ENCODE results near the gene MED13.
A peak's percentile ranks its signal among the peaks of the same experiment; 100 is the strongest.
"Not testable (repeated sequence)": the region's sequence is repeated elsewhere in the genome, so short reads cannot be mapped to it uniquely, and the experiment has no call there.

Gene MED13

DNA sequence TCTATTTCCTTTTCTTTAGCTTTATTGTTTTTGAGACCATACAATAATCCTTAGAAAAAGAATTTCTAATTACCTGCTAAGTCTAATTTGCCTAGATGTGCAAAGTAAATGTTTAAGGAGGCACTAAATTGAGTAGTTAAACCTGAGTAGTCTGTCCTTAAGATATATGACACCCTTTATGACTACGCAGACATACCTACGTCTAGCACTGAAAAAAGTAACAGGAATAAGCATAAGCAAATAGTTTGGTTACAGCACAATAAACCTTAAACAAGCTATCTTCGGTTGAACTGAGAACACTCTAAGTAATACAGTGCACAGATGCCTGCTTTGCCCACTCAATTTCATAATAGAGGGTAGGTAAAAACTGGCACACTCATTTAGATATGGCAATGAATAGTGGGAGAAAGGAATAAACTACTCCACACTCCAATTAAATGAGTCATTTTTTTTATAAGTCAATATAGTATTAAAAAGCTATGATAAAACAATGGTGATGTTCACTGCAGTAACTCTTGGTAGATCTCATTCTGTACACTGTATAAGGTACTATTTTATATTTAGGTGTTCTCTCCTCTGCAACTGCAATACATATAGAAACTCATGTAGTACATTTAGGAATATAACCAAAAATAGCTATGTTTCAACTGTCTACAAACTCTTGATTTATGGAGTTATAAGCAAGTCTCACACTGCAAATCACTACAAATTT, 117.6 kb downstream of the MED13 start:
- Mint-ChIP-seq H3K4me1 (peaks cover 11% of the 10 kb centered on the region), H3K4me3 (no peak overlapping the region), H3K27me3 (no peaks in the 10 kb centered on the region), H3K27ac (no peak overlapping the region), H3K9me3 (no peaks in the 10 kb centered on the region)
- no peak for DNase-seq
- no peak for ATAC-seq

DNA sequence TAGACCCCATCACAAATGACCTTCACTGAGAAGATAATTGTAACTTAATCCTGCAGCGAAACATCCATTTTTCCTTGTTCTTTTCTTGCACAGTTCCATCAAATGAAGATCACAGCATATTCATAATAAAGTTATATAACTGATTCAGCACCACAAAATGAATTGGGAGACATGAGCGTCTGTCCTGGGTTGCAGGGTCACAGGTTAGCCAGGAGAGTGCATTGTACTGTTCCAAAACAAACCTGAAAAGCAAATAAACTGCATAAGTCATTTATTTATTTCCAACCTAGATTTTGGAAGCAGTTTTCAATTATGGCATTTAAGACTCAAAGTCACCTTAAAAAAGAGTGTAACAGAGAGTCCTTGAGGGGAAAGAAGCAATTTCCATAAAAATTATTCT, 118.7 kb downstream of the MED13 start:
- Mint-ChIP-seq H3K4me3 (no peak overlapping the region), H3K27me3 (no peaks in the 10 kb centered on the region), H3K4me1 (peaks cover 11% of the 10 kb centered on the region), H3K27ac (no peak overlapping the region), H3K9me3 (no peaks in the 10 kb centered on the region)
- no peak for ATAC-seq
- DNase-seq: no peak

DNA sequence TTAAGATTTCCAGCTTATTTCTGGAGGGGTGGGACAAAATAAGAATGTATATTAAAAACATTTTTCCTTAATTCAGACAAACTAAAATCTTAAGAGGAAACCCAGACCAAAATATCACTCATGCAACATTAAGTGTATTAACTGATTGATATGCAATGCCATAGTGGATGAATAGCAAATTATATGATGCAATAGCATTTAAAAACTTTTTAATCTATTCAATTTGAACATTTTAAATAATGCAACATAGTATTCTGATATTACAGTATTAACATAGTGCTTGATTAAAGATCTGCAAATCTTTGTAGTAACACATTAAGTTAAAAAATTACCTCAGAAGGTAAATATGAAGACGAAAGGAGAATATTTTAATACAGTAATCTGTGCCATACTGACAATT, 122.0 kb downstream of the MED13 start:
- Mint-ChIP-seq H3K9me3 (no peaks in the 10 kb centered on the region), H3K27ac (no peak overlapping the region), H3K4me1 (peaks cover 11% of the 10 kb centered on the region), H3K27me3 (no peaks in the 10 kb centered on the region), H3K4me3 (no peak overlapping the region)
- ATAC-seq (no peak), DNase-seq (no peak)

DNA sequence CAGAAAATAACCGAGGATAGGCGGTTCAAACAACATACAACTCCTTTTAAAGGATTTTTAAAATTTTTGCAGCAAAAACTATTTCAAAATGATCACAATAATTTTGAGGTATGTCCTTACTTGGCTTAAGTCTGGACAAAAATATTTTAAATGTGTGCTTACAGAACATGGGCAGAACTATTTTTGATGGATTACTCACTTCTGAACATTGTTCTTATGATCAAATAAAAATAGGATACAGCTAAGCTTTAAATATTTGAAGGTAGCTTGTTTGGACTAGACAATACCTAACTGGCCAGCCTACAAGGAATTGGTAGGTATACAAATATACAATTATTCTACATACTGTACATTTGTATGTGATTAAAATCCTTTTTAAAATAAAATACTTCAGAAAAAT, 123.0 kb downstream of the MED13 start:
- Mint-ChIP-seq H3K4me1 (peaks cover 11% of the 10 kb centered on the region), H3K4me3 (no peak overlapping the region), H3K9me3 (no peaks in the 10 kb centered on the region), H3K27me3 (no peaks in the 10 kb centered on the region), H3K27ac (no peak overlapping the region)
- ATAC-seq (no peak), DNase-seq (no peak)

DNA sequence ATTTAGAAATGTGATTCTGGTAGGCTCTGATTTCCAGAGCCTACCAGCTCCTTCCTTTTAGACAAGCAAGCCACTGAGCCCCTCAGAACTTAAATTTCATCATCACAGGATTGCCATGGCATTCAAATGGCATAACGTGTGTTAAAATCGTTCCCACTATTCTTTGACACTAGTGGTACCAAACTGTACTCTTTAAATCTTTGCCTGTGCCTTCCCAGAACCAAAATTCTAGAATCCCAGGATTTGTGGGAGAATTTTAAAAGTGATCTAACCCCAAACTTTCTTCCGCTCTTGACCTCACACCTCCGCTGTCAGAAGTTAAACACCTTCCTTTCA, 137.0 kb downstream of the MED13 start:
- Mint-ChIP-seq H3K27me3 (no peaks in the 10 kb centered on the region), H3K4me3 (peak overlapping the region; percentile 91 to 94), H3K27ac (peak overlapping the region; percentile 7 to 80), H3K9me3 (no peaks in the 10 kb centered on the region), H3K4me1 (peaks cover 26% of the 10 kb centered on the region)
- ATAC-seq (no peak), DNase-seq (no peak)

DNA sequence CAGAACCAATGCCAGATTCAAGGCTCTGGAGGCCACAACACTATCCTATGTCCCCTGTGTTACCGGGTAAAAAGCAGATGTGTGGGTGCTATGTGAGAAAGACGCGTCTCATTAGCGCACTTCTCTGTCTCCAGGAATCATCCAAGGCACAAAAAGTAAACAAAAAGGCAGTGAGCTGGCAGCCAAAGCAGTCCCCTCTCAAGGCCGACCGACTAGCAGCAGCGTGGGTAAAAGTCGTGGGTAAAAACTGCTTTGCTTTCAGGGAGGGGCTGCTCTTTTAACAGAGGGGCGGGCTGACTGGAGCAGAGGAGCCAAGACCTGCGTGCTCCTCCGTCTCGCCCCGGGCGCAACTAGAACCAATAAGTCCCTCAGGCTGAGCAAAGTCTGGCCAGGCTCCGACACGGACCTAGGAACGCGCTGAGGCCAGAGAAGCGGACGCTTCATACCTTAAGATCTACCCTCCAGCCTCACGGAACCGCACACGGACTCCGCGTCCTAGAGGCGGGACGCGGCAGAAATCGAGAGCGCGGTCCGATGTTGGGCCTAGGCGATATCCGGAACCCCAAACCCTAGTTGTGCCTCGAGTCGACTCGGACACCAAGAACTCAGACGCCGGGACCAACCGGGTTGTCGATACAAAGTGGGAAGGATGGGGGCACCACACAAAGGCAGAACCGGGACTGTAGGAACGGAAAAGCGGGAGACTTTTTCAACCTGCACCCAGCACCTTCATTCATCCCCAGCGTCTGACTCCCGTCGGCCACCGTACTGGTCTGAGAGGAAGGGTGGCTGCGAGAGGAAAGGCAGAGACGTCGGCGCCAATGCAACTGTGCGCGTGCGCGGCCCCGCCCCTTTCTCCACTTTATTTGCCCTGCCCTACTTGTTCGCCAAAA, 137.6 kb downstream of the MED13 start, which contains the start of gene INTS2:
TSS of gene INTS2 (minus strand) at position 775 of the 893 bp plus-strand sequence. CDS start 1,338 bp downstream, outside the sequence.
- Mint-ChIP-seq H3K27me3 (no peaks in the 10 kb centered on the region), H3K4me3 (peak within 1 kb of the TSS; percentile 91 to 94), H3K4me1 (peaks cover 26% of the 10 kb centered on the region), H3K27ac (peak within 1 kb of the TSS; percentile 86 to 97), H3K9me3 (no peaks in the 10 kb centered on the region)
- ATAC-seq (peak; percentile 96), DNase-seq (peak; percentile 90 to 95)

DNA sequence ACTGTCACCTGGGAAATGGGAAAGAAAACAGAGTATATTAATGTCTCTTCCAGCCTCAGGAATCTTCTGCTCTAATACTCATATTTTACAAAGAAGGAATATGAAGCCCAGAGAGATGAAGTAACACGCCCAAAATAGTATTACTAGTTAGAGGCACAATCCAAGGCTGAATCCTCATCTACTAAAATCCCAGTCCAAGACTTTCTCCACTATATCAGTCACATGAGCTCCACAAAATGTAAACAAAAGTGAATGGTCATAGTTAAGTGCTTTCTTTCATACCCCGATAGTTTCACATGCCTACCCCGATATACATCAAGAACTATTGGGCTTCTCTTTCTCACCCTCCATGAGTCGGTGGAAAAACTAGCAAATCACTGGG, 138.3 kb downstream of the MED13 start:
- H3K27ac Mint-ChIP-seq: peak overlapping the region; percentile 86 to 97
- H3K27me3 Mint-ChIP-seq: no peaks in the 10 kb centered on the region
- H3K4me3 Mint-ChIP-seq: peak overlapping the region; percentile 91 to 94
- DNase-seq (no peak), ATAC-seq (no peak)
- peaks cover 26% of the 10 kb centered on the region for H3K4me1 Mint-ChIP-seq
- no peaks in the 10 kb centered on the region for H3K9me3 Mint-ChIP-seq

DNA sequence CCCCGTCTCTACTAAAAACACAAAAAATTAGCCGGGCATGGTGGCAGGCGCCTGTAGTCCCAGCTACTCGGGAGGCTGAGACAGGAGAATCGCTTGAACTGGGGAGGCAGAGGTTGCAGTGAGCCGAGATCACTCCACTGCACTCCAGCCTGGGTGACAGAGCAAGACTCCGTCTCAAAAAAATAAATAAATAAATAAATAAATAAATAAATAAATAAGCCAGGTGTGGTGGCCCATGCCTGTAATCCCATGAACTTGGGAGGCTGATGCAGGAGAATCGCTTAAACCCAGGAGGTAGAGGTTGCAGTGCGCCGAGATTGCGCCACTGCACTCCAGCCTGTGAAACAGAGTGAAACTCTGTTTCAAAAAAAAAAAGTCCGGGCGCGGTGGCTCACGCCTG, 149.9 kb downstream of the MED13 start:
- H3K4me3 Mint-ChIP-seq, DNase-seq, H3K27me3 Mint-ChIP-seq, ATAC-seq, H3K9me3 Mint-ChIP-seq, H3K27ac Mint-ChIP-seq, H3K4me1 Mint-ChIP-seq: not testable (repeated sequence)

DNA sequence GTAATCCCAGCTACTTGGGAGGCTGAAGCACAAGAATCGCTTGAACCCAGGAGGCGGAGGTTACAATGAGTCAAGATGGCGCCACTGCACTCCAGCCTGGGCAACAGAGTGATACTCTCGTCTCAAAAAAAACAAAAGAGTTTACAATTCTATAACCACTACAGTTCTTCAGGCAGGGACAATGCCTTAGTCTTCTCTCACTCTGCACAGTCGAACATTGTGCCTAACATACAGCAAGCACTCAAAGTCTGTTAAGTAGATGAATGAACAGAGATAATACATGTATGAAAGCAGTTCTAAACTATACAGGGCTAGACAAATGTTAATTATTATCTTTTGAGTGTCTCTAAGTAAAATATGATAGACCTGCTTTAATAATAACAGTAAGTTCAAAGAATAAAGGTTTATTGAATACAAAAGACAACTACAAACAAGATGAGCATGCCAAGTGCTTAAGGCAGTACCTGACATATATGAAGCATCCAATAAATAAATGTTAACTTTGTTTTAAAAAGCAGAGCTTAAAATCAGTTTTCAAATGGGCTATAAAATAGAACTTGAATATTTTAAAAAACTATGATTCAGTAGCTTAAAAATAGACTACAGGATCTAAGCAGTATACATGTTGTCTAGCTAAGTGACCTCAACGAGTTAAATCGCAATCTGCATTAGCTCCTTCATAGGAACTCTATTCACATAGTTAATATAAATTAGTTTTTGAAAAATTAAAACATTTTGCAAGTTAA, 156.6 kb downstream of the MED13 start:
- Mint-ChIP-seq H3K27me3 (no peaks in the 10 kb centered on the region), H3K4me1 (no peaks in the 10 kb centered on the region), H3K9me3 (no peaks in the 10 kb centered on the region), H3K27ac (no peak overlapping the region), H3K4me3 (no peak overlapping the region)
- DNase-seq (no peak), ATAC-seq (no peak)

DNA sequence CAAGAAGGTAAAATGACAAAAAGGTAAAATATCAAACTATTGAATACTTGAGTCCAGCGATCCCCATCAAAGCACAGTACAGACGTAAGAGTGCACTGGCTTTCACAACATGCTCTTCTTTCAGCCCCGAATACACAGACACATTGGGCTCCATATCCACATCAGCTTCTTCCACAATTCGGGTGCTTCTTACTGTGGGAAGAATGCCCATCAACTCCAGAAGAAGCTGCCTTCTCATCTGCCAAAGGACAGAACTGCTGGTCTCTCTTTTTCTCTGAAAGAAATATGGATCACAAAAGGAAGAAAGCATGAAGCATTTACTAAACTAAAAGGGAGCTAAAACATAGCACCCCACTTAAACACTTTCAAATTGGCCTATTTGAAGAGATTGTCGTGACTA, 157.7 kb downstream of the MED13 start:
- DNase-seq (no peak), ATAC-seq (no peak)
- Mint-ChIP-seq H3K27me3 (no peaks in the 10 kb centered on the region), H3K4me3 (no peak overlapping the region), H3K27ac (no peak overlapping the region), H3K9me3 (no peaks in the 10 kb centered on the region), H3K4me1 (no peaks in the 10 kb centered on the region)

DNA sequence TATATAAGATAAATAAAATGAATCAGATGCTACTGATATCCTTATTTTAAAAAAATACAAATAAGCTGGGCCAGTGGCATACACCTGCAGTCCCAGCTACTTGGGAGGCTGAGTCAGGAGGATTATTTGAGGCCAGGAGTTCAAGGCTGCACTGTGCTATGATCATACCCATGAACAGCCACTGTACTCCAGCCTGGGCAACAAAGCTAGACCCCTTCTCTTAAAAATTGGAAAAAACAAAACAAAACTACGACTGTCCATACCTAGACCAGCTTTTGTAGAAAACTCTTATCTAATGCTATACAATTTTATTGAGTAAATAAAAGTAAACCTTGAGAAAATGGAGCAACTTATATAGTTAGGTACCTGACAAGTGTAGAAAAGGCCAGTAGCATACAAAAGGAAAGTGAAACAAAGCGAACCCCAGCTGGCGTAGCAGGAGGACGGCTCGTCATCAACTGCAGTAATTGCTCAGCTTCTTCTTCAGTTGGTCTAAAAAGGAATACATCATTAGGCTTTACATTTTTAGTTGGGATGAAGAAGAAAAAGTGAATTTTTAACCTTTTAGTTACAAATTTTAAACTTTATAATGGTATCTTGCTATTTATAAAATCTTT, 160.9 kb downstream of the MED13 start:
- no peaks in the 10 kb centered on the region for H3K9me3 Mint-ChIP-seq
- peak; percentile 57 for ATAC-seq
- H3K4me1 Mint-ChIP-seq: no peaks in the 10 kb centered on the region
- no peak overlapping the region for H3K4me3 Mint-ChIP-seq
- H3K27ac Mint-ChIP-seq: no peak overlapping the region
- no peak for DNase-seq
- no peaks in the 10 kb centered on the region for H3K27me3 Mint-ChIP-seq

DNA sequence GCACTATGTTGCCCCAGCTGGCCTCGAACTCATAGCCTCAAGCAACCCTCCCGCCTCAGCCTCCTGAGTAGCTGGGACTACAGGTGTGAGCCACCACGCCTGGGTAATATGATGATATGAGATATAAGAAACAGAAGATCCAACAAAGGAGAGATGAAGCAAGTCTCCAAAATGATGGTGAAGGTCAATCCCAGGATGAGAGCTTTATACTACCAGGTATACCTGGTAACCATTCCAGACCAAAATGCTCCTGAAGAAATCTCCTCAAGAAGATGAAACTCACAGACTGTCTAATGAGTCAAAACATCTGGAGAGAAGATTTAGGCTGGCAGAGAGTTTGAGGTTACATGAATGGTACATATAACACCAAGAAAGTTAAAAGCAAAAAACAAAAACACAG, 161.8 kb downstream of the MED13 start:
- DNase-seq: no peak
- Mint-ChIP-seq H3K4me1 (no peaks in the 10 kb centered on the region), H3K9me3 (no peaks in the 10 kb centered on the region), H3K27me3 (no peaks in the 10 kb centered on the region), H3K4me3 (no peak overlapping the region), H3K27ac (no peak overlapping the region)
- no peak for ATAC-seq

DNA sequence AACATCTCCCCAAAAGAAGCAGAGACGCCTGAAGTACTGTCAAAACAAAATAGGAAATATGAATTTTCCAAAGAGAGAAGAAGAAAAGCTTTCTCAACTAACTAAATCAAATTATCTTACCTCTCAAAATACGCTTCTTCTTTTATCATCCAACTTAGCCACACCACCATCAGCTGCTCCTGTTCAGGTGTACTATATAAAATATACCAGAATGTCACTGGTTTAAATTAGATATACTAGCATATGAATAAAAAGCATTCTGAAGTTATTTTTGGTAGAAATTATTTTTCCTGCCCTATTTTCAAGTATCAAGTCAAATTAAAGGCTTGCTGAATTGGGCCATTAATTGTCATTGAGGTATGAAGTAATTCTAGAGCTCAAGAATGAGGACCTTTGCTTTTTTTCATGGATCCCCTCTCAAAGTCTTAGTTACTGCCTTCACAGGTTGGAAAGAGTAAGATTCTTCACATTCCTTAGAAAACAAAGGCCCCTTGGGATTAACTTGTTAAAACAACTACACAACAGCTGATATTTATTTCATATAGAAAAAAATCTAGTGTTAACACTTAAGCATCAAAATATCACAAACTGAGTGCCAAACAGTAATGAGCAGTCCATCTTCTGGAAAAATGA, 167.4 kb downstream of the MED13 start:
- Mint-ChIP-seq H3K4me1 (no peaks in the 10 kb centered on the region), H3K4me3 (no peak overlapping the region), H3K9me3 (no peaks in the 10 kb centered on the region), H3K27me3 (no peaks in the 10 kb centered on the region), H3K27ac (no peak overlapping the region)
- DNase-seq: no peak
- no peak for ATAC-seq

DNA sequence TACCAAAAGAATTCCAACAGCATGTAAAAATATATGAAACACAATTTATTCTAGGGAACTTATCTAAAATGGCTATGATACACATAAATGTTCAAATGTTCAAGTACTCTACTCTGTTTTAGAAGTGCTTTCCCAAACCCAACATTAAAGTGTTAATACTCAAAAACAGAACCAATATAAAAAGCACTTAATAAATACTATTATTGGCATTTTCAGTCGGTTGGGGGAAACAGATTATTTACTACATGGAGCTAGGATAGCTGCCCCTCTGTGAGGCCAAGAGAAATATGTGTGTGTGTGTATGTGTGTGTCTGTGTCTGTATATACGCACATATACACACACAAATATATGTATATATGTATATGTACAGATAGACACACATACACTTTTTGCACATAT, 169.7 kb downstream of the MED13 start:
- Mint-ChIP-seq H3K27me3 (no peaks in the 10 kb centered on the region), H3K27ac (no peak overlapping the region), H3K4me3 (no peak overlapping the region), H3K4me1 (no peaks in the 10 kb centered on the region), H3K9me3 (no peaks in the 10 kb centered on the region)
- ATAC-seq: no peak
- no peak for DNase-seq

DNA sequence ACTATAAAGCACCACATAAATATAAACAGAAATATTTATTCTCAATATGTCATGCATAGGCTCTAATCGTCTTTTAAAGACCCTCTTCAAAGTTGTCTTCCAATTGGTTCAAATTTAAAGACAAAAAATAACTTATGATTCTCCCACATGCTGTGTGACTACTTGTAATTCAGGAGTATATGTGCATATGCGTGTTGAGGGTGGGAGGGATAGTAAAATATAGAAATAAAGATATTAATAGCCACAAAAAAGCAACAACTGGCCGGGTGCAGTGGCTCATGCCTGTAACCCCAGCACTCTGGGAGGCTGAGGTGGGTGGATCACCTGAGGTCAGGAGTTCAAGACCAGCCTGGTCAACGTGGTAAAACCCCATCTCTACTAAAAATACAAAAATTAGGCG, 170.8 kb downstream of the MED13 start:
- H3K9me3 Mint-ChIP-seq, H3K27me3 Mint-ChIP-seq, H3K4me1 Mint-ChIP-seq, H3K4me3 Mint-ChIP-seq, DNase-seq, H3K27ac Mint-ChIP-seq, ATAC-seq: not testable (repeated sequence)

All from stimulated activated naive CD8-positive, alpha-beta T cell treated with anti-CD3 and anti-CD28 coated beads, Interleukin-15, amount 100 ng/mL, for 72 hours (primary cell).